Memory B cell (primary cell): Measurements from ENCODE around the gene OCIAD1.
"Not testable (repeated sequence)": the region's sequence is repeated elsewhere in the genome, so short reads cannot be mapped to it uniquely, and the experiment has no call there.

Experiments used
- ATAC-seq: fragments of 150-1000 bp; cut with Tn5 transposase; 2 replicates; pipeline ENCODE4 v1.10.0; 2021; ENCODE audit warnings: low read depth, mild to moderate bottlenecking, moderate library complexity
- DNase-seq, 2 donors: peaks; one replicate each; pipeline ENCODE4 v3.0.0; 2022; ENCODE audit warnings: low spot score in 2 of 2
- H3K27ac Mint-ChIP-seq: one replicate; pipeline ENCODE4 v1.8.0; 2022; ENCODE audit warnings: mild to moderate bottlenecking, moderate library complexity, mixed read lengths
- H3K27me3 Mint-ChIP-seq: one replicate; pipeline ENCODE4 v1.8.0; 2022; ENCODE audit warnings: mixed read lengths
- H3K36me3 Mint-ChIP-seq: one replicate; pipeline ENCODE4 v1.8.0; 2022; ENCODE audit warnings: mild to moderate bottlenecking, mixed read lengths
- H3K4me1 Mint-ChIP-seq: one replicate; pipeline ENCODE4 v1.8.0; 2022; ENCODE audit warnings: mixed read lengths
- H3K4me3 Mint-ChIP-seq: one replicate; pipeline ENCODE4 v1.8.0; 2022; ENCODE audit warnings: mild to moderate bottlenecking, moderate library complexity, mixed read lengths
- H3K9me3 Mint-ChIP-seq: one replicate; pipeline ENCODE4 v1.8.0; 2022; ENCODE audit warnings: mixed read lengths

Gene OCIAD1

GRCh38 chr4:48844843-48845242, 14.0 kb downstream of the OCIAD1 start:
- ATAC-seq, result no peak
- H3K27me3 Mint-ChIP-seq, result no peaks in the 10 kb centered on the region
- peaks cover 35% of the 10 kb centered on the region for H3K36me3 Mint-ChIP-seq
- no peak overlapping the region for H3K4me3 Mint-ChIP-seq
- H3K9me3 Mint-ChIP-seq, result no peaks in the 10 kb centered on the region
- no peak for DNase-seq
- H3K4me1 Mint-ChIP-seq, result peaks cover 3% of the 10 kb centered on the region
- peak overlapping the region; percentile 18 for H3K27ac Mint-ChIP-seq

DNA sequence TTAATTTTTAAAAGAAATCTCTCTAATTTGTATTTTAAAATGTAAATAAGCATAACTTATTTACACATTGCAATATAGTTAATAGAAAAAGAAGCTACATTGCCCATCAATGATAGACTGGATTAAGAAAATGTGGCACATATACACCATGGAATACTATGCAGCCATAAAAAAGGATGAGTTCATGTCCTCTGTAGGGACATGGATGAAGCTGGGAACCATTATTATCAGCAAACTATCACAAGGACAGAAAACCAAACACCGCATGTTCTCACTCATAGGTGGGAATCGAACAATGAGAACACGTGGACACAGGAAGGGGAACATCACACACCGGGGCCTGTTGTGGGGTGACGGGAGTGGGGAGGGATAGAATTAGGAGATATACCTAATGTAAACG, 17.9 kb downstream of the OCIAD1 start:
- H3K4me1 Mint-ChIP-seq, H3K27ac Mint-ChIP-seq, DNase-seq, H3K9me3 Mint-ChIP-seq, H3K27me3 Mint-ChIP-seq, H3K4me3 Mint-ChIP-seq, ATAC-seq: not testable (repeated sequence)
- peaks cover 41% of the 10 kb centered on the region for H3K36me3 Mint-ChIP-seq

GRCh38 chr4:48851651-48852050, 20.8 kb downstream of the OCIAD1 start:
- ATAC-seq, result no peak
- H3K4me1 Mint-ChIP-seq, result no peaks in the 10 kb centered on the region
- DNase-seq, result no peak
- no peaks in the 10 kb centered on the region for H3K27me3 Mint-ChIP-seq
- peaks cover 26% of the 10 kb centered on the region for H3K36me3 Mint-ChIP-seq
- no peak overlapping the region for H3K27ac Mint-ChIP-seq
- no peaks in the 10 kb centered on the region for H3K9me3 Mint-ChIP-seq
- H3K4me3 Mint-ChIP-seq, result no peak overlapping the region

GRCh38 chr4:48853604-48854394, 22.9 kb downstream of the OCIAD1 start:
- Mint-ChIP-seq H3K4me3 (no peak overlapping the region), H3K36me3 (peaks cover 20% of the 10 kb centered on the region), H3K27me3 (no peaks in the 10 kb centered on the region), H3K27ac (no peak overlapping the region), H3K9me3 (no peaks in the 10 kb centered on the region), H3K4me1 (no peaks in the 10 kb centered on the region)
- no peak for ATAC-seq
- DNase-seq, result no peak

DNA sequence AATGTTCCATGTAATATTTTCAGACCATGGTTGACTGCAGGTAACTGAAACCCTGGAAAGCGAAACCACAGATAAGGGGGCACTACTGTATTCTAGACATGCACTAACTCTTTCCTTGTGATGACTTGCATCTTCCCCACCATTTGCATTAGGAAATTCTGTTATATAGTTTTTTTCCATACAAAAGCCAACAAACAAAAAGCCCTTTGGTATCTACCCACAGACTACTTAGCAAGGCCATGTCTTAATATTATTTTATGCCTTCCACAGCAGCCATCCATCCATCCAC, 23.5 kb downstream of the OCIAD1 start:
- Mint-ChIP-seq H3K27me3 (no peaks in the 10 kb centered on the region), H3K36me3 (peaks cover 18% of the 10 kb centered on the region), H3K4me1 (no peaks in the 10 kb centered on the region), H3K9me3 (no peaks in the 10 kb centered on the region), H3K4me3 (no peak overlapping the region), H3K27ac (no peak overlapping the region)
- DNase-seq, result no peak
- no peak for ATAC-seq

- ATAC-seq, result no peak
- Mint-ChIP-seq H3K27me3 (no peaks in the 10 kb centered on the region), H3K9me3 (no peaks in the 10 kb centered on the region), H3K36me3 (peaks cover 18% of the 10 kb centered on the region), H3K4me1 (no peaks in the 10 kb centered on the region), H3K4me3 (no peak overlapping the region), H3K27ac (no peak overlapping the region)
- no peak for DNase-seq
Observed at GRCh38 chr4:48854982-48855381, 24.1 kb downstream of the OCIAD1 start.

- no peak for DNase-seq
- Mint-ChIP-seq H3K4me1 (no peaks in the 10 kb centered on the region), H3K36me3 (peaks cover 13% of the 10 kb centered on the region), H3K4me3 (no peak overlapping the region), H3K27me3 (no peaks in the 10 kb centered on the region), H3K9me3 (no peaks in the 10 kb centered on the region), H3K27ac (no peak overlapping the region)
- ATAC-seq, result no peak
Observed at GRCh38 chr4:48858130-48858529, 27.2 kb downstream of the OCIAD1 start.

DNA sequence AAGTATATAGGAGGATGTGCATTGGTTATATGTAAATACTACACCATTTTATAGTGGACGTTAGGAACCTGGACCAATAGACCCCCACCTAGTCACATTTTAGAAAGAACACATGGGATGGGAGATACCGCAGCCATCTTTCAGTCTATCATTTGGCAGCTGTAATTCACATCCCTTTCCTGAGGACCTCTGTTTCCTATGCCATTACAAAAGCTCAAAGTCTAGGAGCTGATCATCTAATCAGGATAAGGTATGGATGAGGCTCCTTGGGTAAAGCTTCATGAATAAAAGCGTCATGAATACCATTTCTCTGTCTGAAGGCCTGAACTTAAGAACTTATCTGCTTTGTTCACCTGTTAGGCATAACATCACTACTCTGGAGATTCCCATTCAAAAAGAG, 31.1 kb downstream of the OCIAD1 start:
- H3K27me3 Mint-ChIP-seq, result no peaks in the 10 kb centered on the region
- H3K27ac Mint-ChIP-seq, result no peak overlapping the region
- H3K9me3 Mint-ChIP-seq, result peaks cover 3% of the 10 kb centered on the region
- no peak overlapping the region for H3K4me3 Mint-ChIP-seq
- H3K36me3 Mint-ChIP-seq, result peaks cover 11% of the 10 kb centered on the region
- ATAC-seq (no peak), DNase-seq (no peak)
- no peaks in the 10 kb centered on the region for H3K4me1 Mint-ChIP-seq

DNA sequence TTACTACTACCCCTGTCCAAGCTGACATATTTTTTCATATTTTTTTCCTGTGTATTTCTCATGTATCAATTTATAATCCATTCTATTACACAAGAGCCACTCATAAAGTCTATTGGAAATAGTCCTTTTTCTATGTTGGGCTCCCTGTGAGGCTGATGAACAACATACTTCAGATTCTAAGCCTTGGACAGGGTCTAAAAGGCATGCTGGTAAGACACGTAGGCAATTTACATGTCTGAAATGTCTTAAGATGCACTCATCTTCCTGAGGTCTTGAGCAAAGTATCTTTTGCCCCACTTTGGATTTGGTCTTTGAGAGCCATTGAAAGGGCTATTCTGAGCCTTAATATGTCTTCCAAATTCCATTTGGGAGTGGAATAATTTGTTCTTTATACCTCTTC, 31.8 kb downstream of the OCIAD1 start:
- DNase-seq, result no peak
- no peak overlapping the region for H3K4me3 Mint-ChIP-seq
- peaks cover 11% of the 10 kb centered on the region for H3K36me3 Mint-ChIP-seq
- H3K4me1 Mint-ChIP-seq, result no peaks in the 10 kb centered on the region
- H3K27ac Mint-ChIP-seq, result no peak overlapping the region
- peaks cover 3% of the 10 kb centered on the region for H3K9me3 Mint-ChIP-seq
- ATAC-seq, result no peak
- H3K27me3 Mint-ChIP-seq, result no peaks in the 10 kb centered on the region

- DNase-seq, result no peak
- Mint-ChIP-seq H3K4me3 (no peak overlapping the region), H3K27me3 (no peaks in the 10 kb centered on the region), H3K27ac (peak overlapping the region; percentile 17), H3K4me1 (no peaks in the 10 kb centered on the region), H3K9me3 (peaks cover 3% of the 10 kb centered on the region), H3K36me3 (peaks cover 8% of the 10 kb centered on the region)
- no peak for ATAC-seq
Observed at GRCh38 chr4:48863728-48864127, 32.8 kb downstream of the OCIAD1 start.

- not testable (repeated sequence) for H3K27ac Mint-ChIP-seq, H3K4me1 Mint-ChIP-seq, DNase-seq, H3K27me3 Mint-ChIP-seq, H3K4me3 Mint-ChIP-seq, ATAC-seq, H3K9me3 Mint-ChIP-seq
- H3K36me3 Mint-ChIP-seq, result peaks cover 13% of the 10 kb centered on the region
Observed at GRCh38 chr4:48864696-48865095, 33.8 kb downstream of the OCIAD1 start.

GRCh38 chr4:48877827-48878535, 47.1 kb downstream of the OCIAD1 start:
- H3K9me3 Mint-ChIP-seq, result peaks cover 4% of the 10 kb centered on the region
- H3K4me3 Mint-ChIP-seq, result no peak overlapping the region
- H3K27ac Mint-ChIP-seq, result no peak overlapping the region
- no peak for ATAC-seq
- H3K4me1 Mint-ChIP-seq, result no peaks in the 10 kb centered on the region
- DNase-seq, result no peak
- peaks cover 5% of the 10 kb centered on the region for H3K36me3 Mint-ChIP-seq
- no peaks in the 10 kb centered on the region for H3K27me3 Mint-ChIP-seq

GRCh38 chr4:48879561-48880442, 48.9 kb downstream of the OCIAD1 start:
- no peak overlapping the region for H3K27ac Mint-ChIP-seq
- ATAC-seq, result no peak
- H3K36me3 Mint-ChIP-seq, result peaks cover 8% of the 10 kb centered on the region
- H3K4me1 Mint-ChIP-seq, result no peaks in the 10 kb centered on the region
- peaks cover 3% of the 10 kb centered on the region for H3K9me3 Mint-ChIP-seq
- H3K4me3 Mint-ChIP-seq, result no peak overlapping the region
- H3K27me3 Mint-ChIP-seq, result no peaks in the 10 kb centered on the region
- no peak for DNase-seq

- not testable (repeated sequence) for H3K4me1 Mint-ChIP-seq, H3K36me3 Mint-ChIP-seq, H3K4me3 Mint-ChIP-seq, H3K9me3 Mint-ChIP-seq, H3K27me3 Mint-ChIP-seq, ATAC-seq, DNase-seq, H3K27ac Mint-ChIP-seq
Observed at GRCh38 chr4:48881646-48882045, 50.8 kb downstream of the OCIAD1 start.
